Skeletal muscle satellite cell (primary cell): ENCODE results near the gene CD5L.

ENCODE experiments used
- H3K27me3 ChIP-seq: 2 replicates; pipeline ENCODE4 v1.7.0; 2013; ENCODE audit warnings: low read length; ENCODE audit not compliant: control insufficient read depth, insufficient read depth
- H3K36me3 ChIP-seq: 2 replicates; pipeline ENCODE4 v1.7.0; 2013; ENCODE audit warnings: mild to moderate bottlenecking, control low read depth, low read length; ENCODE audit not compliant: insufficient read depth
- H3K4me1 ChIP-seq: 2 replicates; pipeline ENCODE4 v1.7.0; 2013; ENCODE audit warnings: low read length; ENCODE audit not compliant: control insufficient read depth, insufficient read depth
- H3K4me2 ChIP-seq: 2 replicates; pipeline ENCODE4 v1.7.0; 2013; ENCODE audit warnings: mild to moderate bottlenecking, low read length
- H3K4me3 ChIP-seq: 2 replicates; pipeline ENCODE4 v1.7.0; 2013; ENCODE audit warnings: low read length
- H3K9ac ChIP-seq: 2 replicates; pipeline ENCODE4 v1.7.0; 2013; ENCODE audit warnings: mild to moderate bottlenecking, low read depth, low read length, moderate library complexity
- H3K9me3 ChIP-seq: replicated peaks from 2 replicates; pipeline ENCODE4 v1.7.0; 2013; ENCODE audit warnings: mild to moderate bottlenecking, control low read depth, low read length

The CD5L gene

DNA sequence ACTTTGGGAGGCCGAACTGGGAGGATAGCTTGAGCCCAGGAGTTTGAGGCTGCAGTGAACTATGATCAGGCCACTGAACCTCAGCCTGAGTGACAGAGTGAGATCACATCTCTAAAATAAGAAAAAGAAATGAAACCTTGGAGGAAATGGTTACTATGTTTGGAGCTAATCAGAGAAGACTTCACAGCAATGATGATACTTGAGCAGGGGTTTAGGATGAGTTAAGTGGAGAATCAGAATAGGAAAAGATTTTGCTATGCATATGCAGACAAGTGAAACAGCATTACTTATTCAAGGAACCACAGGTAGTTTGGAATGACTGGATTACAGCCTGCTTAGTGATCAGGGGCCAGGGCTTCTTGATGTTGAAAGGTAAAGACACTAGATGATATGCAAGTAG is 1.3 kb upstream of the CD5L start:
- Histone ChIP-seq H3K9ac (no peak overlapping the region), H3K27me3 (no peaks in the 10 kb centered on the region), H3K36me3 (no peaks in the 10 kb centered on the region), H3K4me2 (no peak overlapping the region), H3K4me3 (no peak overlapping the region), H3K4me1 (no peaks in the 10 kb centered on the region), H3K9me3 (no peaks in the 10 kb centered on the region)

DNA sequence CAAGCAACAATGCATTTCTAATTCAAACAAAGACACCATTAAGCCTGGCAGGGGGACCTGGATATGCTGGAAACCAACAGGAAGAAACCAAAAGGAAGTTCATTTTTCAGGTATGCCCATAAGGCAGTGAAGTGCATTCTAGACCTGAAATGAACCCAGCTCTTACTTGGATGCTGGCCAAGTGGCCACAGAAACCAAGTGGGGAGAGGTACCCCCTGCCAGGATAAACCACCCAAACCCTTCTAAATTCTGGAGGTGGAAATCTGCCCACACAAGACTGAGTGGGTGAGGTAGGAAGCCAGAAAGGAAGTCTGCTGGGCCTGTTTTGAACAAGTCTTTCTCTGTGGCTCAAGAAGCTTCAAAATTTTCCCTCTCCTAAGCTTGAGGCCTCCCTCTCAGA is 2.6 kb downstream of the CD5L start:
- Histone ChIP-seq H3K4me3 (no peak overlapping the region), H3K9me3 (no peaks in the 10 kb centered on the region), H3K36me3 (no peaks in the 10 kb centered on the region), H3K27me3 (no peaks in the 10 kb centered on the region), H3K9ac (no peak overlapping the region), H3K4me1 (no peaks in the 10 kb centered on the region), H3K4me2 (no peak overlapping the region)

DNA sequence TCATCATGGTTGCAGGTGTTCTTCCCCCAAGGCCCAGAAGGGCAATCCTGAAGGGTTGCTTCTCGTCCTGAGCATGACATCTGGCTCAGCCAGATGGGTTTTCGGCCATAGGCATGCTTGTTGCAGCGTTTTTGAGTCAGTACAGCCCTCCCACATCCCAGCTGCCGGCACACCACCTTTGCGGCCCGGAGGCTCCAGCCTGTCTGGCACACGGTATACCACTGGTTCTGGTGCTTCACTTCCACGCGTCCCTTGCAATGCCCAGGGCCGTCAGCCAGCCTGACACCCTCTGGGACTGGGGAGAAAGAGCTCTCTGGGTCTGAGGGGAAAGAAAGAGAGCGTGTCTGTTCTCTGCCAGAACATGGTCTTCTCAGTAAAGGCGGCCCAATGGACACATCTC is 7.2 kb downstream of the CD5L start:
- H3K4me3 ChIP-seq = no peak overlapping the region
- H3K27me3 ChIP-seq = no peaks in the 10 kb centered on the region
- H3K4me1 ChIP-seq = no peaks in the 10 kb centered on the region
- H3K9me3 ChIP-seq = no peaks in the 10 kb centered on the region
- H3K4me2 ChIP-seq = no peak overlapping the region
- H3K36me3 ChIP-seq = no peaks in the 10 kb centered on the region
- no peak overlapping the region for H3K9ac ChIP-seq

DNA sequence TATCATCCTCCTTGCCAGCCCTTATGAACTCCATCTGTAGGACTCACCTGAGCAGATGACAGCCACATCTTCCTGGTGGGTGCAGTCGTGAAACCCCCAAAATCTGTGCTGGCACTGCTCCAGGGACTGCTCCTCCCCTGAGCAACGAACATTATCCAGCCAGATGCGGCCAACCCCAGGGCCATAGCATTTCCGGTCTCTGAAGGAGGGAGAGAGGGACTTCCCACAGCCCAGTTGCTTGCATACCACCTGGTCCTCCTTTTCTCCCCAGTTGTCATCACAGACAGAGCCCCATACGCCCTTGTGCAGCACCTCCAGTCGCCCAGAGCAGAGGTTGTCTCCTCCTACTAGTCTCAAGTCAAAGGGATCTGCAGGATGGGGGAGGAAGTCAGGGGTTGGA is 8.5 kb downstream of the CD5L start:
- Histone ChIP-seq H3K4me1 (no peaks in the 10 kb centered on the region), H3K27me3 (no peaks in the 10 kb centered on the region), H3K9me3 (no peaks in the 10 kb centered on the region), H3K4me3 (no peak overlapping the region), H3K36me3 (no peaks in the 10 kb centered on the region), H3K9ac (no peak overlapping the region), H3K4me2 (no peak overlapping the region)

DNA sequence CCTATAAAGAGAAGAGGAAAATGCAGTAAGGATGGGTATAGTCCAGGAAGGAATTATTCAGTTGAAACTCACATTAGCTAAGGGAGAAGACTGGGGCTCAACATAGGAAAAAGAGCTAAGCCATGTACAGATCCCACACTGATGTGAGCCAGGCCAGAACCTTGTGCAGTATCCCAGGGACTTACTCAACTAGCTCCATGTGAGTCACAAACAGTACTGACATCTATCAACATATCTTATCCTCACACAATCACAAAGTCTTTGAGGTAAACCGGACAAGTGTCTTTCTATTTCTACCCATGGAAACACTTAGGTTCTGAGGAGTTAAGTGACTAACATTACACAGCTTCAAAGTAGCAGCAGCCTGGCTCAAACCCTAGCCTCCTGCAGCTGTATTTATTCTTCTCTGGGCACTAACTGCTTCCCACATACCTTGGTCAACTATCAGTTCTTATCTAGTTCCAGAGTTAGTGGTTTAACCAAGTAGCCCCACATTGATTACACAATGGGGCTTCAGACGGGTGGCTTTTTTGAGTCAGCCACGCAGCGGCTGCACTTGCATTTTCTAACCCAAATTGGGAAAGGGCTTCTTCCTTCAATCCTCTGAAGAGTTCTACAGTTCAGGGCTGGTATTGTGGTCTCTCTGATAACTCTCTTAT is 9.5 kb downstream of the CD5L start:
- no peaks in the 10 kb centered on the region for H3K4me1 ChIP-seq
- no peak overlapping the region for H3K9ac ChIP-seq

DNA sequence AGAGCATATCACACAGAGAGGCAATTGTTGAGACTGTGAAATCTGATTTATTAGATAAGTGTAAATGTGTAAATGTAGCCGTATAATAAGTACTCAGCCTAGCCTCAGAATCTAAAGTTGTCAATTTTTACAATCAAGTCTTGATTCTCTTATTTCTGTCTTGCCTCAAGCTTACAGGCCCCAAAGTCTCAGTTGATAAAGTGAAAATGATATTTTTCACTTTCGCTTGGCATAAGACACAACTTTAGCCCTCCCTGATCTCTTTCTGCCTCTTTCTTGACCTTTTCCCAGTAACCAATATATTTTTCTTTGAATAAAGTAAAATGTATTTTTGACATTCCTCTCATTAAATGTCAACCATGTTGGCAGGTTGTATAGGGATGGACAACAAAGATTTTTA is 10.7 kb downstream of the CD5L start:
- H3K36me3 ChIP-seq = no peaks in the 10 kb centered on the region
- H3K4me1 ChIP-seq = no peaks in the 10 kb centered on the region
- no peak overlapping the region for H3K4me2 ChIP-seq
- no peak overlapping the region for H3K4me3 ChIP-seq
- H3K27me3 ChIP-seq = no peaks in the 10 kb centered on the region
- H3K9ac ChIP-seq = no peak overlapping the region
- H3K9me3 ChIP-seq = no peaks in the 10 kb centered on the region

More for the DNA sequence above, 9.5 kb downstream of the CD5L start:
- H3K4me3 ChIP-seq = no peak overlapping the region
- H3K4me2 ChIP-seq = no peak overlapping the region
- H3K9me3 ChIP-seq = no peaks in the 10 kb centered on the region
- H3K36me3 ChIP-seq = no peaks in the 10 kb centered on the region
- H3K27me3 ChIP-seq = no peaks in the 10 kb centered on the region

DNA sequence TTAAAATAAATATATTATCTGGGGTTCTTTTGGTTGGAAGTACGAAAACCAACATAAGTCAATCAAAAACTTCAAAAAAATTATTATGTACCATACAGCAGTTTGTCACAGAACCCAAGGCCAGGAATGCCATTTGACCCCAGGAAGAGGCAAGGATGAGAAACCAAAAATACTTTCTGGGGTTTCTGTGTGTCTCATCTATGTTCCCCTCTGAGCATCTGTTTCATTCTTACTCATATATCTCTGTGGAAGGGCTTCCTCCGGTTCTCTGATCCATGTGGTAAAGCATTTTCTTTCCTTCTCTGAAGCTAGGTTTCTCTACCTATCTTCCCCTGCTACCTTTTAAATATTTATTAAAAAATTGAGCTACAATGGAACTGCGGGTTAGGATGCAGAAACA is 11.9 kb downstream of the CD5L start:
- H3K4me3 ChIP-seq = no peak overlapping the region
- no peaks in the 10 kb centered on the region for H3K9me3 ChIP-seq
- H3K9ac ChIP-seq = no peak overlapping the region
- no peaks in the 10 kb centered on the region for H3K27me3 ChIP-seq
- no peaks in the 10 kb centered on the region for H3K36me3 ChIP-seq
- H3K4me2 ChIP-seq = no peak overlapping the region
- no peaks in the 10 kb centered on the region for H3K4me1 ChIP-seq

DNA sequence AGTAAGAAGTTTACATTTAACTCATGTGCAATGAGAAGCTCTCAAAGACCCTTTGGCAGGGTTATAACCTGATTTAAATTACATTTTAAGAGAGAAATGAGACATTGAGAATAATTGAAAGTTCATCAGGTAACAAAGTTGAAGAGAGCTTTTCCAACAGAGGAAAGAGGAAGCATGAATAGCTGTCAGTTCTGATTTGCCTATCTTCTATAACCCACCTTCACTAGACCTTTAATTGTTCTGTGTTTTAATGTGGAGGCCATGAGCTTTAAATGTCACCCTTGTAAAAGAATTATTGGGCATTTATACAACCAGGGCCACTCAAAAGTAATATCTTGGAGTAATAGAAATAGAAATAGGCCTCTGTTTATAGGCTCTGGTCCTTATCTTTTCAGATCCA is 12.4 kb downstream of the CD5L start:
- no peaks in the 10 kb centered on the region for H3K9me3 ChIP-seq
- H3K36me3 ChIP-seq = no peaks in the 10 kb centered on the region
- no peaks in the 10 kb centered on the region for H3K27me3 ChIP-seq
- no peaks in the 10 kb centered on the region for H3K4me1 ChIP-seq
- H3K4me3 ChIP-seq = no peak overlapping the region
- no peak overlapping the region for H3K4me2 ChIP-seq
- H3K9ac ChIP-seq = no peak overlapping the region

DNA sequence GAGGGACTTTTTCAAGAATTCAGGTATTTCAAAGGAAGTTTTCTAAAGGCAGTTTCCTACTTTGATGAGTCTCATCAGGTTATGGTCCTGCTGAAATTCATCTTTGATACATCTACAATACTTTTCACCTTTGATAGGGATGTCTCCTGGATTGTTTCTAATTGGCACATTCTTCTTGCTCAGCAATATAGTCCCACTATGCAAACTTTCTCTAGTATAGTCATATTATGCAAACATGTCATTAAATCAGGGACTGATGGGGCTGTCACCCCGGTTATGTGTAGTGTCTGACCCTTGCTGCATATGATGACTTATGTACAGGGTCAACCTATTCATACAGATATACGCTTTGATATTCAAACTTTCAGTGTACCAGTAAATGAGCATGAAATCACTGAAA is 21.3 kb downstream of the CD5L start:
- H3K9me3 ChIP-seq = no peaks in the 10 kb centered on the region
- H3K27me3 ChIP-seq = no peaks in the 10 kb centered on the region
- no peak overlapping the region for H3K4me3 ChIP-seq
- H3K4me2 ChIP-seq = no peak overlapping the region
- H3K4me1 ChIP-seq = no peaks in the 10 kb centered on the region
- no peak overlapping the region for H3K9ac ChIP-seq
- H3K36me3 ChIP-seq = no peaks in the 10 kb centered on the region

DNA sequence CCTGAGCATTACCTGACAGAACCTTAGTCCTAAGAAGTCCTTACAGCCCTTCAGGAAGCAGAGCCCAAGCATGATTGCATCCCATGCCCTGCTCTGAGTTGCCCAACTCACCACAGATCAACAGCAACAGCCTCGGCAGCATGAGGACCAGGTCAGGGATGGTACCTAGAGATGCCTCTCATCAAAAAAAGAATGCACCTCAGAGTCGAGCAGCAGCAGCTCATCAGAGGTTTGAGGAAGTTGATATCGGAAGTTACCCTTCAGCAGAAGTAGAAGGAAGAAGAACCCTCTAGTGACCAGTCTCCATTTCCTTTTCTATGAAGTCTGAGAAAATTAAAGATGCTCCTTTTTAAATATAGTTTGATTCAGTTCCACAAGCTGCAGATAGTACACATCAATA is 21.7 kb downstream of the CD5L start, which contains the start of gene FCRL1:
Gene FCRL1, minus strand, starts transcription at position 225 of the 400 bp plus-strand sequence. Its CDS starts 83 bp downstream, at position 142.
- no peaks in the 10 kb centered on the region for H3K4me1 ChIP-seq
- no peaks in the 10 kb centered on the region for H3K36me3 ChIP-seq
- no peaks in the 10 kb centered on the region for H3K9me3 ChIP-seq
- no peaks in the 10 kb centered on the region for H3K27me3 ChIP-seq
- no peak within 1 kb of the TSS for H3K4me2 ChIP-seq
- H3K4me3 ChIP-seq = no peak within 1 kb of the TSS
- no peak within 1 kb of the TSS for H3K9ac ChIP-seq

DNA sequence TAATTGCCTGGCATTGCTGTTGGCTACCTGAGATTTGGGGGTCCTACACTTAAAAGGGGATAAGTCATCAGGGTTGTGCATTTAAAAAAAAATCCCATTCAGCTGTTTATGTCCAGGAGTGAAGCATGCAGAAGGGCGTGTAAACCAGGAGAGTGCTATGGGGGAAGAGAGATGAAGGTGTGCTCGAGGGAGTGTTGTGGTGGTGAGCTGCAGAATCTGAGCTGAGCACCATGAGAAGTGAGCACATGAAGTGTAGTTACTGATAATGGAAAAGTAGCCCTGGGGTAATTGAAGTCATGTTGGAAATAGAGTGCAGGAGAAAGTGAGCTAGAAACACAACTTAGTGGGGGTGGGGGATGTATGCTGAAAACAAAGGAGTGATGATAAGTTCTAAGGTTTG is 22.4 kb downstream of the CD5L start:
- no peak overlapping the region for H3K9ac ChIP-seq
- no peaks in the 10 kb centered on the region for H3K4me1 ChIP-seq
- H3K4me2 ChIP-seq = no peak overlapping the region
- H3K36me3 ChIP-seq = no peaks in the 10 kb centered on the region
- H3K9me3 ChIP-seq = no peaks in the 10 kb centered on the region
- H3K27me3 ChIP-seq = no peaks in the 10 kb centered on the region
- H3K4me3 ChIP-seq = no peak overlapping the region

DNA sequence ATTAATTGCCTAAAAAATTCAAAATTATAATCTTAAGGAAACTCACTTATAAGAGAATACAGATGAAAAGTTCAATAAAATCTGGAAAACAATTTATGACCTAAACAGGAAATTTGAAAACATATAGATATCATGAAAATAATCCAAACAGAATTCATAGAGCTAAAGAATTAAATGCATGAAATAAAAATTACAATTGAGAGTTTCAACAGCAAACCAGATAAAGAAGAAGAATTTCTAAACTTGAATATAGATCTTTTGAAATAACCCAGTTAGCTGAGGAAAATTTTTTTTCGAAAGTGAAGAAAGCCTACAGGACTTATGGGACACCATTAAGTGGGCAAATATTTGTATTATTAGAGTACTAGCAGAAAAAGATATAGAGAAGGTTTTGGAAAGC is 28.3 kb downstream of the CD5L start:
- no peaks in the 10 kb centered on the region for H3K9me3 ChIP-seq
- no peak overlapping the region for H3K9ac ChIP-seq
- no peaks in the 10 kb centered on the region for H3K27me3 ChIP-seq
- no peak overlapping the region for H3K4me3 ChIP-seq
- no peaks in the 10 kb centered on the region for H3K4me1 ChIP-seq
- H3K4me2 ChIP-seq = no peak overlapping the region
- H3K36me3 ChIP-seq = no peaks in the 10 kb centered on the region
